ENCODE data around the gene TMEM135.

DNA sequence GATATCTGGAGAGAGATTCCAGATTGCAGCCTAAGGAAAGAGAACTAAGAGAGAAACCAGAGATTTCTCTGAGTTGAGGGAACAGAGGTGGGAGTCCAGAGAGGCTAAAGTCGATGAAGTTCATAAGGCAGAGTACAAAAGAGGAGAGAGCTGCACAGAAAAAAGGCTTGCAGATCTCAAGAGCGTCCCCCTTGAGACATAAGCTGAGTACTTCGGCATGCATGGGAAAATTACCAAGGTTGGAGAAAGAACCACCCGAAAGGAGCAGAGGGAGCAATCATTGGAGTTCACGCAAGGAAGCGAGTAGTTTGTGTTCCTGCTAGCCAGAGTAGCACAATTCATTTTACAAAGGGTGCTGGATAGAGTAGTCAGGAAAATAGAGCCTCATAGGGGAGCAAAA lies 293.5 kb downstream of the TMEM135 start:
- TF ChIP-seq YY1 (IDR thresholded peaks at IDR 0.05; ENCODE audit: insufficient read depth, insufficient read length): no peak
- no peak for TF ChIP-seq SUZ12 (IDR thresholded peaks at IDR 0.05; ENCODE audit: extremely low read depth, insufficient read depth, insufficient read length)
- TF ChIP-seq ZNF274 (IDR thresholded peaks at IDR 0.05; ENCODE audit: low read depth, low read length): no peak

All from NT2/D1 (cell line).